GM19351 (cell line): ENCODE results near the gene ATP1B1.
"Not testable (repeated sequence)": the region's sequence is repeated elsewhere in the genome, so short reads cannot be mapped to it uniquely, and the experiment has no call there.

Experiments
- ATAC-seq: cut with Tn5 transposase; IDR thresholded peaks from one replicate; pipeline ENCODE4 v1.9.1; 2021; ENCODE audit warnings: mild to moderate bottlenecking, moderate library complexity; ENCODE audit not compliant: unreplicated experiment

The ATP1B1 gene

DNA sequence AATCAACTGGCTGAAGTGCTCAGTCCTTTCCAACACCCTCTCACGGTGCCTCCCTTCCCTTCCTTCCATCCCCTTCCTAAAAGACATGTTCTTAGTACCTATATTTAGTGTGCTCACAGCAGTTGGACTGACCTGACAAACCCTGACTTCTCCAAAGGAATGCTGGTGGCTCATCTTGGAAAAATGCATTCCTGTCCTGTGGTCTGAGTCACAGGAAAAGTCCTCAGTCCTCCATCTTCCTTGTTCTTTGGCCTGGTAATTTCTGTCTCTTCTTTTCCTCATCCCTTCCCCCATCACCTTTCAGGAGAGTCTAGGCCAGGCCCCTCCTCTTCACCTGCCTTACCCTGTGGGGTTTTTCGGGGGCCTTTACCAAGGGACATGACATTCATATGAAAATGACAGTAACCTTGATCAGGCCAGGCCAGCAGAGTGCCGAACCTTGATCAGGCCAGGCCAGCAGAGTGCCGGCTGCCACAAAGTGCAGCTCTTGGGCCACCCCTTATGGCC is 7.2 kb downstream of the ATP1B1 start:
- ATAC-seq, result no peak

DNA sequence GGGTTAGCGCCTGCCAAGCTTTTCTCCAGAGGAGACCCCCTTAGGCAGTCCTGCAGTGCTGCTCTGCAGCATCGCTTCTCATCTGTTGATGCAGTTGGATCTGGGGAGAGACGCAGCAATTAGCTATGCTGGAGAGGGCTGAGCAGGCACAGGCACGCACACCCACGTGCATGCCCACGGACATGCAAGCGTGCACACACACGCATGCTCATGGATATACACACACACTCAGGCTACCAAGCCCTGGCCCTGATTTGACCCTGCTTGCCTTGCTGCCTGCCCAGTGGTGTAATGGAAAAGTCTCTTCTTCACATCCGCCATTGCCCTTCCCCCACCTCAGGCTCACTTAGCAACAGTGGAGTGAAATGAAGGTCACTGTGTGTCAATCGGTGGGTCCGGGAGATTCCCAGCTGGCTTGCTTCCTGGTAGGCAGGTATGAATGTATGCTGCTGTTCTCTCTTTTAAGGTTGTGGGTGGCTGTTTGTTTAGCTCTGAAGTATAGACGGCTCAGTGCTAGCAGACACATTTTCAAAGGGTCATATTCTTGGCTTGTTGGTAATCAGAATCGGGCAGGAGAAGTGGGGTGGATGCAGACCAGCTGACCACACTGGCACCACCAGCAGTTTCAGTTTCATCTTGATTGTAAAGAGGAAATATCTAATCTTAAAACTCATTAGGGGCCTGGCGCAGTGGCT is 9.5 kb downstream of the ATP1B1 start:
- peak; percentile 64 for ATAC-seq

DNA sequence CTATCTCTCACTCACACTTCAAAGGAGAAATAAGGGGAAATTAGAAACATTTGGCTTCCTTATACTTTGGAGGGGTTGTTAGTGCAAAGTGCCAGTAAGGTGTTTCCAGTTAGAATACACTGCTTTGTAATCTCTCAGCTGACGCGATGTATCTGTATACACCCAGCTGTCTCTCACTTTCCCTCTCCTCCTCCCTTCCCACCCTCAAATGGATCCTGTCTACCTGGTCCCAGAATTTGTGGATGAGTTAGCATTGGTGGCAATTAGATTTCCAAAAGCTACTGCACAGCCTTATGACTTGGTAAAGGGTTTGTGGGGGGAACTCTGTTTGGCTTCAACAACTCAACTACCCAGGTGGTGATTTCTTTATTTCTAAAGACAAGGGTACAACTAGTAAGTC is 10.5 kb downstream of the ATP1B1 start:
- no peak for ATAC-seq

DNA sequence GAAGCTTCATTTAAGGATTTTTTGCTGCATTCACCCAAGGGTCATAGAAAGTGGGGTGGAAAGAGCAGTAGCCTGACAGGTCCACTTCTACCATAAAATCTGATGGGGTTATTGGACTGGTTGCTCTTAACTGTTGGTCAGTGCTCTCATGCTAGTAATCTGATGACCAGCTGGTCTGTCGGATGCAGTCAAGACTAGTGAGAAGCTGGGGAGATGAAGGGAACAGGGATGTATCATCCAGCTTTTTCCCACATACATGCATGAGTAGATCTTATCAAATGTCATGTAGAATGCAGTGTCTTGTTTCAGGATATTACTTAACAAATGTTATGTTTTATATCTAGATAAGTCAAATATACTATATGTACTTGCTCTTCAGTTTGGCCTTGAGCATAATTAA is 11.1 kb downstream of the ATP1B1 start:
- ATAC-seq, result no peak

DNA sequence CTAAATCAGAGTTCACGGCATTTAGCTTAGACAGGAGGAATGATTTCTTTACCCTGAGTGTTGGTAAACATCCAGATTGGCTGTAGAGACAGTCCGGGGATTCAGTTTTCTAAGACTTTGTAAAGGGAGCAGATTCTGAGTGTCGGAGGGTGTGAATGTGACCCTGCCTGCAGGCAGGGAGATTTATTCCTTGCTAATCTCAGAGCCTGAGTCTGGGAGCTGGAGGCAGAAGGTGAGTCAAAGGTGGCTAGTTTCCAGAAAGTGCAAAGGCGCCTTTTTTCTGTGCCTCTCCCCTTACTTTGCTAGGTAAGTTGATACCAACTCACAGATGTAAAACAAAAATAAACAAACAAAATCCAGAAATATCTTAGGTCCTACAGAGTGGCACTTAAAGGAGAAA is 11.7 kb downstream of the ATP1B1 start:
- no peak for ATAC-seq

DNA sequence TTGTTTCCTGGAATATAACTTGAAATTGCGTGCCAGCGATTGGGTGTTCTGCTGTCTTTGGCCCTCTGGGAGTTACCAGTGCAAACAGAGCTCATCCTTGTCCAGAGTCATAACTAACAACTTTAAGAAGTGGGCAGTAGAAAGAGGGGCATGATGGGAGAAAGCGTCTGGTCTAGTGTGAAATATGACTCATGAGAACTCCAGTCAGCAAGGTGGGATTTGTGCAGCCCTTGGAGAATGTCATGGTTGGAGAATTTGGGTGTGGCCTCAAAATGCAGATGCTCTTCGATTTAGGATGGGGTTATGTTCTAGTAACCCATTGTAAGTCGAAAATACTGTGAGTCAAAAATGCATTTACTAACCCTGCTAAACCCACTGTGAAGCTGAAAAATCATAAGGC is 12.9 kb downstream of the ATP1B1 start:
- ATAC-seq, result no peak

DNA sequence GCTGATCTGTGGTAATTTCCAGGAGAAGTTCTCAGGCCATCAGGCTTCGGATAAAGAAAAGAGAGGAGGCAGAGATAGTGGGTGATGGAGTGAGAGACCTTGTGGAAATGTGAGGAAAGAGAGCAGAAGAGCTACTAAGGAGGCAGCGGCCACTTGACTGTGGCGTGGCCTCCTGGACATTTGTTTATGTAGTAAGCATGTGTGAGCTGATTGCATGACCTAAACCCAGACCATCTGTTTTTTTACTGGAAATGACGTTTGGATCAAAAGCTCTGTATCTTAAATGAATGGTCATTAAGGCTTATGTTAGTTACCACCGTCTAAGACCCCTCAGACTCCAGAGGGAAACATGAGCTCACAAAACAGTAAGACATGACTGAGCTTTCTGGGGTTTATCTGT is 13.6 kb downstream of the ATP1B1 start:
- ATAC-seq, result no peak

DNA sequence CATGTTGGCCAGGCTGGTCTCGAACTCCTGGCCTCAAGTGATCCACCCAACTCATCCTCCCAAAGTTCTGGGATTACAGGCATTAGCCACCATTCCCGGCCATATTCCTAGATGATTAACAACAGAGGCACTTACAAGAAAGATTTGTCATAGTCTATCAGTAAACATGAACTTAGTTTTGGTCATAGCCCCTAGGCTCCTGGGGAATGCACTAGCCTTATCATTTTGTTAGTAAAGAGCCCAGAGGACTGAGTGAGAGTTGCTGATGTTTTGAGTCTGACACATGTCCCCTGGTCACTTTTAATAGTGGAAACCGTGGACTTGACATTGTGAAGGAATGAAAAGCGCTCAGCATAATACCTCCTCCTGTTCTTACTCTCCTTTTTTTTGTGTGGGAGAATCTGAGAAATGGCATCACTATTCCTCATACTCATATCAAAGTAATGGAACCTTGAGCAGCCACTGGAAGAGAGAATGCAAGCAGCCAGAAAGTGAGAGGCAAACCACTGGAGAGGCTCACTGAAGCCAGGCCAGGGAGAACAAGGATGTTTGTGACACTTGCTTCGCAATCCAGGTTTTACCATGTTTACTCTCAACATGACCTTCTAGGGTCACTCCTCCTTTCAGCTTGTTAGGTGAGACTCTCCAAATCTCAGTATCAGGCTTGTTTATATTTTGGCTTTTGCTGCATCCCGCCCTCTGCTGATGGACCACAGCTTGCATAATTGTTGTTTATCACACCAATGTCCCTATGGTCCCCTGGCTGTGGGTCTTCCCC is 14.8 kb downstream of the ATP1B1 start:
- ATAC-seq, result no peak

DNA sequence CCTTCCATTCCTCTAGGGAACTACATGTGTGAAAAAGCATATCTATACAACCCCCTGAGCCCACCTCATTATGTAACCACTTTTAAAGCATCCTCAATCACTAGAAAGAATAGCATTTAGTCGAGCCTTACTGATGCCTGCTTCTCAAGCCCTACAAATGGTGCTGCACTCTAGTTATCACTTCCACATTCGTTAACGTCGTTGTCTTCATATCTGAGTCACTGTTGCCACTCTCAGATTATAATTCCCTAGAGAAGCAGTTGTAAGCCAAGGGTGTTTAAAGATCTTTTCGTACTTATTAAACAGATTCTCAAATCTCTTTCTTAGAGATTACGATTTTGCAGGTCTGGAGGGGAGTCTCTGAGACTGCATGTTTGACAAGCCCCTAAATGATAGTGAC is 16.5 kb downstream of the ATP1B1 start:
- peak; percentile 84 for ATAC-seq

DNA sequence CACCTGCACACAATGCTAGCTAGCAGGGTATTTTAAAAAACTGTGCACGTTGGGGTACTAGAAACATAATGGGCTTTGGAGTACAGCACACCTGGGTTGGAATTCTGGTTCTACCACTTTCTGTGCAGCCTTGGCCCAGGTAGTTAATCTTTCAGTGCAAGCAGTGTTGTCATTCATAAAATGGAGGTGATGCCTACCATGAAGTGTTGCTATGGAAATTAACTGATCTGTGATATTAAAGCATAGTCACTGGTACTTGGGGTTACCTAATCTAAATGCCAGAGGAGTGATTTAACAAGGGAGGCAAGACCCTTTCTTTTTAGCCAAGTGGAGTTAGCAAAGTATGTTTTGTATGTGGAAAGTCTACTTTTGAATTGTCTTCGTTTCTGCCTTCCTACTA is 18.0 kb downstream of the ATP1B1 start:
- ATAC-seq, result no peak

DNA sequence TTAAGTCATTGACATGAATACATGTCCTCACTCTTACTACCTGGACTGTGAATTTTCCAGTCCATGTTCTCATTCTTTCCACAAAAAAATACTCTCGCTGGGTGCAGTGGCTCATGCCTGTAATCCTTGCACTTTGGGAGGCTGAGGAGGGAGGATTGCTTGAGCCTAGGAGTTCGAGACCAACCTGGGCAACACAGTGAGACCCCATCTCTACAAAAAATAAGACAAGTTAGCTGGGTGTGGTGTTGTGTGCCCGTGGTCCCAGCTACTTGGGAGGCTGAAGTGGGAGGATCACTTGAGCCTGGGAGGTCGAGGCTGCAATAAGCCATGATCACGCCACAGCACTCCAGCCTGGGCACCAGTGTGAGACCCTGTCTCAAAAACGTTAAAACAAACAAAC is 19.1 kb downstream of the ATP1B1 start:
- ATAC-seq, result not testable (repeated sequence)

DNA sequence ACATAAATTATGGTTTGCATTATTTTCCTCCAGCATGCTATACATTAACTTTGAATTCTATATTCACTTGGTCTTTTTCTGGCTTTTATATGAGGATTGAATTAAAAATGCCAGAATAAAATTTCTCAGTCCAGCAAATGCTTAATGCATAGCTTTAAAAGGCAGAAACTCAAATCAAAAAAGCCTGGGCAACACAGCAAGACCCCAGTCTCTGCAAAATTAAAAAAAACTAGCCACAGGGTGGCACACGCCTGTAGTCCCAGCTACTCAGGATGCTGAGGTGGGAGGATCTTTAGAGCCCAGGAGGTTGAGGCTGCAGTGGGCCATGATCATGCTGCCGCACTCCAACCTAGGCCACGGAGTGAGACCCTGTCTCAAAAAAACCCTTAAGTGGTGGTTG is 19.8 kb downstream of the ATP1B1 start:
- no peak for ATAC-seq

DNA sequence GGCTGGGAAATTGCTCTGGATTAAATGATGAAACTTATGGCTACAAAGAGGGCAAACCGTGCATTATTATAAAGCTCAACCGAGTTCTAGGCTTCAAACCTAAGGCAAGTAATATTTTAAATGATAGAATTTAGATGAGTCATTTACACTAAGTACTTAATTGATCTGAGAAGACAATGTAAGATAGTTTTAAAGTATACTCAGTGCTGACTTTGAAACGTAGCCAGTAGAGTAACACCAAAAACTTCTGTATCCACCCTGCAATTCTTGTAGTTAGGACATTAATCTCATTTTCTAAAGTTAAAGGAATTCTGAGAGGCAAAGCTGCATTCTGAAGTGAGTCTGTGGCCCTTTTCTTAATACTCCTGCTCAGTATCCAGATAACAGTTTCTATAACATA is 20.8 kb downstream of the ATP1B1 start:
- no peak for ATAC-seq

DNA sequence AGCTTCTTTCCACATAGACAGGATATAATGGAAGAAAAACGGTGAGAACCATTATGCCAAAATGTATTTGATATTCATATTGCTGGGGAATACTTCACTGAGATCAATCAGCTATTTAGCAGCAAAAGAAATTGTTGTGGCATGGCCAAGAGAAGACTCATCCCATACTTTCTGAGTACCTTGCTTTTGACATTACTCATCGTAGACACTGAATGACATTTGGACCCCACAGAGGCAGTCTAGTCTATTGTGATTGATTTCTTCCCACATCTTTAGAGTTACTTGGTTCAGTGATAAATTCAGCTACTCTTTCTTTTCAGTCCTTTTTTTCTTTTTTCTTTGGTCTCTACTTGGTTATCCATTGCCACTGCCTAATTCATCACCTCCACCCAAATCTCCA is 22.1 kb downstream of the ATP1B1 start:
- ATAC-seq, result no peak

DNA sequence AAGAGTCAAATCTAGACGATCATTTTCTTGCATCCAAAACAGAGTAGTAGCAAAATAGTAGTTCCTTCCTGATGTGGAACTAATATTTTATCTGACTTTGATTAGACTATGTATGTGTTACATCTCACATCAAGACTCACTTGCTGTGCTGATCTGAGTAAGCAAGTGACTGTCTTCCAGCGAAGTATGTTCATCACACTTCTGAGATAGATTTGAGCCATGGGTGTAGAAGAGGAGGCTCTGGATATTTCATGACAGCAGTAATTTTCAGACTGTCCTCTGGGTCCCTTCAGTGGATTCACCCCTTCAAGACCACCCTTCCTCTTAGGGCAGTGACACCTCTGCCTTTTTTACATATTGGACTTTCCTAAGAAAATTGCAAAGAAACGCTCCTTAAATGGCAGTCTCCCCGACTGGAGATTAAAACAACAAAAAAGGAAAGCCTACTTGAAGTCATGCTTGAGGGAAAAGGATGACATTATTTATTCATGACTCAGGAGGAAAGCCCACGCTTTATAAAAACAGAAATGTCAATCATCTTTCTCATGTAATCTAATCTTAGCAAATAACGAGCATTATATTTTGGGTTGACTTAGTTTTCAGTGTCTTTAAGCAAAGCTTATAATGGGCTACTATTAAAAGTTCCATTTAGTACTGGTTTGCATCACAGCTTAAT is 22.8 kb downstream of the ATP1B1 start:
- ATAC-seq, result no peak

DNA sequence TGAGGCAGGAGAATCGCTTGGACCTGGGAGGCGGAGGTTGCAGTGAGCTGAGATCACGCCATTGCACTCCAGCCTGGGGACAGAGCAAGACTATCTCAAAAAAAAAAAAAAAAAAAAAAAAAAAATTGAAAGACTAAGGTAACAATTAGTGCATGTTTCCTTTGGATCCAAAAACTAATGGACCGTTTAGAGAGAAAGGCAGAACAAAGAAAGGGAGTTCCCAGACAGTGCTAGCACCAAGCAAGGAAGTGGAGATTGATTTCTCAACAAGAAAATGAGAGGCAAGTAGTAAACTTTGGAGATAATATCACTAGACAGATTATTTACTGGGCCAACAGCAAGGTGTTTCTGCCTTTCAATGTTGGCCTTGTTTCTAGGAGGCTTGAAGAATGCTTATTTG is 24.2 kb downstream of the ATP1B1 start:
- no peak for ATAC-seq

DNA sequence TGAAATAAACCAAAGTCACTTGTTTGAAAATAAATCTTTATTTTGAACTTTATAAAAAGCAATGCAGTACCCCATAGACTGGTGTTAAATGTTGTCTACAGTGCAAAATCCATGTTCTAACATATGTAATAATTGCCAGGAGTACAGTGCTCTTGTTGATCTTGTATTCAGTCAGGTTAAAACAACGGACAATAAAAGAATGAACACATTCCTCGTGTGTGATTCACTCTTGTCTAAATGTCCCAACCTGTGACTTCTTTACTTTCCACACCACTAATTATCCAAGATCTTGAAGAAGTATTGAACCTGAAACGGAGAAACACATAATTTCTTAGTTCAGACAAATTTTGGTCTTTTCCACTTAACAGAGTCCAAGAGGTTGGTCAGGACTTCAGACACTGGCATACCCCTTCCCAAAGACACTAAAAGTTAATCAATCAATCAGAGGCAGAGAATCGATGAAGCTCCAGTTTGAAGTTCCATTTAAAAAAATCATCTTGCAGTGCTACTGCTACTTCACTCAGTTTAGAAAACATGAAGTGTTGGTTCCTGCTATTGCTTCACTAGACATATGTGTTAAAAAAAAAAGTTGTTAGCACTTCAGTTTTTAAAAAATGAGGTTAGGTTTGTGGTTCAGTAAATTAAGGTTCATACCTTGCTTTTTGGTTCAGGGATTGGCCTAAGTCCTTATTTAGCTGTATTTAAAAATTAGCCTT is 26.2 kb downstream of the ATP1B1 start:
- no peak for ATAC-seq

DNA sequence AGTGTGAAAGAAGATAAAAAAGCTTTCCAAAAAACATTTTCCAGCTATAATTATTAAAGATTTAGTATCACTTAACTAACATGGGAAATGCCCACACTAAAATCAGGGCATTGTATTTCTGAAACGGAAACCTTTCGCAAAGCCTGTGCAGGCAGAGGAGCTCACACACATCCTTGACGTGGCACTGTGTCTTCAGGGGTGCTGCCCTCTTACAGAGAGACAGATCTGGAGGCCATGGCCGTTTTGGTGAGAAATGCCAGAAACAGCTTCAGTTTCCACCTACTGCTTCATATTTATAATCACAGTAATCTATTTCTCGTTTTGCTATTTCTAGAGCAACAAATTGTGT is 26.7 kb downstream of the ATP1B1 start:
- no peak for ATAC-seq

DNA sequence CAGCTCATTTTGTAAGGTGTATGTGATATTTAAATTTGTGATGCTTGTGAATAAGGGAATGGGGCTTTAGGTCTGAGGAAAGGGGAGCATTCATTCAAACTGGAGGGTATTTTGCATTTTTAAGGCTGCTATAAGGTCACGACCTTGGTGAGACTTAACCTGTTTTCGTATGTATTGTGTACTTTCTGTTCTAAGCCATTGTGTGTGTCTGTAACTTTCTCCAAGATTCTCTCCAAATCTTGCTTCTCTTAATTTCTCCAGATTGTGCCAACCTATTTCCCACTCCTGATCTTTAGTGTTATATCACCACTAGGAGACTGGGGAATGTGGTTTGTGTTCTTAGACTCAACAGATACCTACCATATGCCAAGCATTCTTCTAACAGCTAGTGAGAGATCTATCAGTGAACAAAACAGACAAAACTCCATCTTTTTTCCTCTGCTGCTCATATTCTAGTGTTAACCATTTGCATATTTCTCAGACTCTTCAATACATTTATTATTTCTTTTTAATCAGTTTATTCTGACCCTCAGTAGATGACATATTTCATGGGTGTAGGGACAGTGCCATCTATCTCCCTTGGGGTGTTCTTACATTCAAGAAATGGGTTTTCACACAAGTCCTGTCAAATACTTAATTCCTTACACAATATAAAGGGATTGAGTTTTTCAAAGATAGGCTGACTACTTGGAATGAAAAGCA is 27.5 kb downstream of the ATP1B1 start:
- no peak for ATAC-seq

DNA sequence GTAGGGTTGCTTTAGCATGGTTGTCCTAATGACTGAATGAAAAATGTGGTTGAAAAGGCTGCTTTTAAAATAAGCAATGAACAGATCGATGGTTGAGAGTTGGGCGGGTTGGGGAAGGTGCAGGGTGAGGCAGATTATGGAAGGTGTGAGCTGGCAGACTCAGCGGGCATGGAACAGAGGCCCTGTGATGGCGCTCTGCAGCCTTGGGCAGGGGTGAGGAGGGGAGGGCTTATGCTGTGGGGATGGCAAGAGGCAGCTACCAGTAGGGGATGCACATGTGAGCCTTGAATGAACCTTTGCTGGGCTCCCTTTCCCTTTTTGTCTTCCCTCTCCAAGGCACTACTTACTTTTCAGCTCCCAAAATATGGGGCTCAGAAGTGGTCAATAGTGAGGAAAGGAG is 30.9 kb downstream of the ATP1B1 start:
- no peak for ATAC-seq
